Natural killer cell (primary cell): ENCODE data around the gene PRDM16. TPM values are rescaled to one million over a fixed set of nuclear protein-coding genes. Genes with fewer than 3 reads are reported as not detected.

Source experiments
- ATAC-seq, 3 donors: fragments of 150-1000 bp in 2 of 3; fragments of 200-7000 bp in 1 of 3; cut with Tn5 transposase; 1 replicate in 1 of 3; 2 replicates in 2 of 3; pipeline ENCODE4 v1.10.0; 2021; ENCODE audit warnings: mild to moderate bottlenecking in 2 of 3, moderate library complexity in 2 of 3
- DNase-seq, 2 donors: peaks; one replicate each; pipeline versions ENCODE4 v3.0.0 to v3.0.0-alpha.2; 2013 to 2021; ENCODE audit warnings: mixed read lengths in 1 of 2
- H3K27ac ChIP-seq: one replicate; pipeline ENCODE4 v1.5.1; 2013; ENCODE audit warnings: mild to moderate bottlenecking, low read length
- H3K27me3 ChIP-seq: one replicate; pipeline ENCODE4 v1.6.1; 2013; ENCODE audit warnings: low read length; ENCODE audit not compliant: control insufficient read depth, insufficient read depth
- H3K36me3 ChIP-seq: one replicate; pipeline ENCODE4 v1.6.1; 2013; ENCODE audit warnings: low read length; ENCODE audit not compliant: control insufficient read depth, insufficient read depth
- H3K4me1 ChIP-seq: one replicate; pipeline ENCODE4 v1.6.1; 2013; ENCODE audit warnings: low read length; ENCODE audit not compliant: control insufficient read depth, insufficient read depth
- H3K4me3 ChIP-seq: one replicate; pipeline ENCODE4 v1.5.1; 2013; ENCODE audit warnings: low read length
- H3K9me3 ChIP-seq: one replicate; pipeline ENCODE4 v1.6.1; 2013; ENCODE audit warnings: low read length; ENCODE audit not compliant: control insufficient read depth, insufficient read depth
- H3K27ac Mint-ChIP-seq, 2 donors: one replicate each; pipeline ENCODE4 v1.8.0; 2022; ENCODE audit warnings: mild to moderate bottlenecking in 2 of 2, mixed read lengths in 2 of 2, moderate library complexity in 1 of 2
- H3K27me3 Mint-ChIP-seq, 2 donors: one replicate each; pipeline ENCODE4 v1.8.0; 2022; ENCODE audit warnings: low read depth in 2 of 2, mixed read lengths in 2 of 2
- H3K36me3 Mint-ChIP-seq: one replicate; pipeline ENCODE4 v1.8.0; 2022; ENCODE audit warnings: mixed read lengths
- H3K4me1 Mint-ChIP-seq, 2 donors: one replicate each; pipeline ENCODE4 v1.8.0; 2022; ENCODE audit warnings: mixed read lengths in 2 of 2
- H3K4me3 Mint-ChIP-seq: one replicate; pipeline ENCODE4 v1.8.0; 2022; ENCODE audit warnings: mild to moderate bottlenecking, moderate library complexity, mixed read lengths
- H3K9me3 Mint-ChIP-seq, 2 donors: one replicate each; pipeline ENCODE4 v1.8.0; 2022; ENCODE audit warnings: mixed read lengths in 2 of 2
- WGBS: methylation state at CpG from one replicate; pipeline ENCODE4 v1.1.7; 2013; ENCODE audit warnings: missing lambda C conversion rate; ENCODE audit not compliant: insufficient coverage; 5-methylcytosine and 5-hydroxymethylcytosine counted together
- intact Hi-C: fragments of 100-400 bp; cut with micrococcal nuclease; formaldehyde crosslinking; loops from one replicate; pipeline ENCODE4 v1.14.2; 2022
- total RNA-seq, 4 donors: library from RNA; stranded (reverse); fragments of 120-200 nt in 1 of 4; gene quantifications; one replicate each; pipeline versions ENCODE4 v1.2.3 to v1.2.4, GENCODE V29; 2013 to 2022
- TF ChIP-seq, protein P1 (sequence below): fragments of 200-600 bp; IDR thresholded peaks from one replicate; pipeline ENCODE4 v1.8.0; 2022; ENCODE audit warnings: antibody characterized with exemption

Gene PRDM16
- total RNA-seq, 3 donors from 2014 or later (not counting 1 experiment from before 2014, with no cell fraction given) = 0.25 to 0.64 TPM; not detected in 1

DNA sequence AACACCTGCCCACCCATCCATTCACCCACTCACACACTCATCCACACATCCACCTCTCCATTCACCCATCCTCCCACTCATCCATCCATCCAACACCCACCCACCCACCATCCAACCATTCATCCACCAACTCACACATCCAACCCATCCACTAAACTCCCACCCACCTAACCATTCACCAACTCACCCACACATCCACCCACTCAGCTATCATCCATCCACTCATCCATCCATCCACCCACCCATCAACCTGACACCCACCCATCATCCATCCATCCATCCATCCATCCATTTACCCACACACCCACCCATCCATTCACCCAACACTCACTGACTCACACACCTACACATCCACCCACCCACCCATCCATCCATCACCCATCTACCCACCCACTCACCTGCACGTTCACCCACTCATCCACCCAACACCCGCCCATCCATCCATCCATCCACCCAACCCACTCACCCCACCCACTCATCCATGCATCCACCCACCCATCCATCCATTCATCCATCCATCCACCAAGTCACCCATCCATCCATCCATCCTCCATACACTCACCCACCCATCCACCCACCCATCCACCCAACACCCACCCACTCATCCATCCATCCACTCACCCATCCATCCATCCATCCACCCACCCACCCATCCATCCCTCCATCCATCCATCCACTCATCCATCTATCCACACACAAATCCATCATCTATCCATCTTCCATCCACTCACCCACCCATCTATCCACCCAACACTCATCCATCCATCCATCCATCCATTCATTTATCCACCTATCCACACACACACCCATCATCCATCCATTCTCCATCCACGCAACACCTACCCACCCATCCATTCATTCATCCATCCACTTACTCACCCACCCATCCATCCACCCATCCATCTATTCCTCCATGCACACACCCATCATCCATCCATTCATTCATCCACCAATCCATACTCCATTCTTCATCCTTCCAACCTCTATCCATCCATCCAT, 17.4 kb upstream of the PRDM16 start:
- Mint-ChIP-seq H3K4me3 (no peak overlapping the region), H3K27ac (no peak overlapping the region)
- no peaks in the 10 kb centered on the region for H3K27me3 ChIP-seq

DNA sequence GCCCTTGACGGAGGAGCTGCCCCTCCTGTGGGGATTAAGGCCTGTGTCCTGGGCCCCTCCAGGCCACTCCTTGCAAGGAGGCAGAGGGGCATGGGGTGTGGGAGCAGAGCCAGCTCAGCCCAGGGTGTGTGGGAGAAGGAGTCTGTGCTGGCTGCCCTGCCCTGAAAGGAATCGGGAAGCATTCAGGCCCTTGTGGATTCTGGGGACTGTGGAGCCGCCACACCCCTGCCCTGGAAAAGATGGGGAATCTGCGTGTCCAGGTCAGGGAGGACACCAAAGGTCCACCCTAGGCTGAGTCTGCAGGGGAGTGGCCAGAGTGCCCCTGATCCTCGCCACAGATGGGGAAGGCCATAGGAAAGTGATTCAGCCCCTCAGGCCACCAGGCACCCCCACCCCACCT, 16.5 kb upstream of the PRDM16 start:
- intact Hi-C loops = no loop called here
- ATAC-seq = no peak
- H3K4me1 ChIP-seq = no peaks in the 10 kb centered on the region
- no peaks in the 10 kb centered on the region for H3K9me3 ChIP-seq
- no peaks in the 10 kb centered on the region for H3K36me3 ChIP-seq
- DNase-seq = no peak
- no peak overlapping the region for H3K27ac ChIP-seq
- H3K4me3 ChIP-seq = no peak overlapping the region
- peaks cover 5 to 9% of the 10 kb centered on the region in 2 donors for H3K27me3 Mint-ChIP-seq
- 92% methylated on average over 5 of the region's 5 CpGs for WGBS
- H3K27me3 ChIP-seq = no peaks in the 10 kb centered on the region
- no peaks in the 10 kb centered on the region for H3K4me1 Mint-ChIP-seq
- H3K9me3 Mint-ChIP-seq = peaks cover 2 to 4% of the 10 kb centered on the region in 2 donors
- no peaks in the 10 kb centered on the region for H3K36me3 Mint-ChIP-seq
- TF ChIP-seq, protein P1, sequence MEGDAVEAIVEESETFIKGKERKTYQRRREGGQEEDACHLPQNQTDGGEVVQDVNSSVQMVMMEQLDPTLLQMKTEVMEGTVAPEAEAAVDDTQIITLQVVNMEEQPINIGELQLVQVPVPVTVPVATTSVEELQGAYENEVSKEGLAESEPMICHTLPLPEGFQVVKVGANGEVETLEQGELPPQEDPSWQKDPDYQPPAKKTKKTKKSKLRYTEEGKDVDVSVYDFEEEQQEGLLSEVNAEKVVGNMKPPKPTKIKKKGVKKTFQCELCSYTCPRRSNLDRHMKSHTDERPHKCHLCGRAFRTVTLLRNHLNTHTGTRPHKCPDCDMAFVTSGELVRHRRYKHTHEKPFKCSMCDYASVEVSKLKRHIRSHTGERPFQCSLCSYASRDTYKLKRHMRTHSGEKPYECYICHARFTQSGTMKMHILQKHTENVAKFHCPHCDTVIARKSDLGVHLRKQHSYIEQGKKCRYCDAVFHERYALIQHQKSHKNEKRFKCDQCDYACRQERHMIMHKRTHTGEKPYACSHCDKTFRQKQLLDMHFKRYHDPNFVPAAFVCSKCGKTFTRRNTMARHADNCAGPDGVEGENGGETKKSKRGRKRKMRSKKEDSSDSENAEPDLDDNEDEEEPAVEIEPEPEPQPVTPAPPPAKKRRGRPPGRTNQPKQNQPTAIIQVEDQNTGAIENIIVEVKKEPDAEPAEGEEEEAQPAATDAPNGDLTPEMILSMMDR = no peak
- no peak overlapping the region for H3K27ac Mint-ChIP-seq
- no peak overlapping the region for H3K4me3 Mint-ChIP-seq

More for the DNA sequence above, 17.4 kb upstream of the PRDM16 start:
- Mint-ChIP-seq H3K4me1 (no peaks in the 10 kb centered on the region), H3K9me3 (peaks cover 2 to 4% of the 10 kb centered on the region in 2 donors), H3K27me3 (peaks cover 5 to 9% of the 10 kb centered on the region in 2 donors), H3K36me3 (no peaks in the 10 kb centered on the region)
- Histone ChIP-seq H3K36me3 (no peaks in the 10 kb centered on the region), H3K9me3 (no peaks in the 10 kb centered on the region), H3K4me1 (no peaks in the 10 kb centered on the region), H3K27ac (no peak overlapping the region), H3K4me3 (no peak overlapping the region)
- 88% methylated on average over 3 of the region's 3 CpGs for WGBS
- ATAC-seq (no peak), DNase-seq (no peak)
- TF ChIP-seq, protein P1 = no peak
- intact Hi-C loops = no loop called here

DNA sequence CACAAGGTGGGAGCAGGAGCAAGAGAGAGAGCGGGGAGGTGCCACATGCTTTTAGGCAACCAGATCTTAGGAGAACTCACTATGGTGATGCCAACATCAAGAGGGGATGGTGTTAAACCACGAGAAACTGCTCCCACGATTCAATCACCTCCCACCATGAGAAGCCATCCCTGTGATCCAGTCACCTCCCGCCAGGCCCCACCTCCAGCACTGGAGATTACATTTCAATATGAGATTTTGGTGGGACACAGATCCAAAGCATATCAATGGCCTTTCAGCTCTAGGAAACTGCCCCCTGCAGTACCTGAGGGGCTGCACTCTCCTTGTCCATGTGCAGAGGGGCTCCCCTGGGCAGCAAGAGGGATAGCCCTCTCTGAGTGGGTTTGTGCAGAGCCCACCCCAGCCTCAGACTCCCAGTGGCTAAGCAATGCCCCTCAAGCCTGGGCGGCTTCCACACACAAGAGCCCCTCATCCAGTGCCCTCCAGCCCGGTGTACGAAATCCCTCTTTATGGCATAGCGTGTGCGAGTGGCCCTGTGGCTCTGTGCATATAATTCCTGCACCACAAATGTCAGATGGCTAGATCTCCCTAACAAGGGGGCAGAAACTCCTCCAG, 15.5 kb upstream of the PRDM16 start:
- TF ChIP-seq, protein P1 = no peak
- Histone ChIP-seq H3K4me1 (no peaks in the 10 kb centered on the region), H3K4me3 (no peak overlapping the region), H3K27ac (no peak overlapping the region), H3K27me3 (no peaks in the 10 kb centered on the region), H3K36me3 (no peaks in the 10 kb centered on the region), H3K9me3 (no peaks in the 10 kb centered on the region)
- Mint-ChIP-seq H3K4me3 (no peak overlapping the region), H3K9me3 (peaks cover 2 to 4% of the 10 kb centered on the region in 2 donors), H3K27me3 (peaks cover 3 to 10% of the 10 kb centered on the region in 2 donors), H3K27ac (no peak overlapping the region), H3K36me3 (no peaks in the 10 kb centered on the region), H3K4me1 (no peaks in the 10 kb centered on the region)
- intact Hi-C loops = no loop called here
- 89% methylated on average over 9 of the region's 9 CpGs for WGBS
- DNase-seq = no peak
- no peak for ATAC-seq
